ENCODE data around the gene TSPAN9. TPM values are rescaled to one million over a fixed set of nuclear protein-coding genes. Genes with fewer than 3 reads are reported as not detected.

Gene TSPAN9
- total and polyA plus RNA-seq, 2 experiments from 2014 or later, result 6.0 to 31.5 TPM

DNA sequence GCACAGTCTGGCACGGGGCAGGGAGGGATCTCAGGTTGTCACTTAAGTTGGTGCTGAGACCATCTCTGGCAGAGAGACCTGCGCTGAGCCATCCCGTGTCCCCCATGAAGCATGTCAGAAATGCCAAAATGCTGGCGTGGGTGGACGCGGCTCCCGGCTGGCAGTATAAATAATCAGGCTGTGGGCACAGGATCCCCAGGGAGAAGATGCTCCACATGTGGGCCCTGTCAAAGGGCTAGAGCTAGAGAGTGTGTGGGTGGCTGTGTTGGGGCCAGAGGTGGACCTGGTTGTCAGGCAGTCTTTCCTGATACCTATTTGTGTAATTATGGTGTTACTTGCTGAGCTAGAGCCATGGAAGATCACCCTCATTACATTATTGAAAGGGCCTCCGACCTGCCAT, 189.5 kb downstream of the TSPAN9 start (continued):
- TF ChIP-seq, protein P1, sequence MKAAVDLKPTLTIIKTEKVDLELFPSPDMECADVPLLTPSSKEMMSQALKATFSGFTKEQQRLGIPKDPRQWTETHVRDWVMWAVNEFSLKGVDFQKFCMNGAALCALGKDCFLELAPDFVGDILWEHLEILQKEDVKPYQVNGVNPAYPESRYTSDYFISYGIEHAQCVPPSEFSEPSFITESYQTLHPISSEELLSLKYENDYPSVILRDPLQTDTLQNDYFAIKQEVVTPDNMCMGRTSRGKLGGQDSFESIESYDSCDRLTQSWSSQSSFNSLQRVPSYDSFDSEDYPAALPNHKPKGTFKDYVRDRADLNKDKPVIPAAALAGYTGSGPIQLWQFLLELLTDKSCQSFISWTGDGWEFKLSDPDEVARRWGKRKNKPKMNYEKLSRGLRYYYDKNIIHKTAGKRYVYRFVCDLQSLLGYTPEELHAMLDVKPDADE (IDR thresholded peaks at IDR 0.05), result no peak
- TF ChIP-seq ZNF331 (CRISPR knock-in tag; IDR thresholded peaks at IDR 0.05; ENCODE audit: low read depth), result no peak
- TF ChIP-seq, protein P2, sequence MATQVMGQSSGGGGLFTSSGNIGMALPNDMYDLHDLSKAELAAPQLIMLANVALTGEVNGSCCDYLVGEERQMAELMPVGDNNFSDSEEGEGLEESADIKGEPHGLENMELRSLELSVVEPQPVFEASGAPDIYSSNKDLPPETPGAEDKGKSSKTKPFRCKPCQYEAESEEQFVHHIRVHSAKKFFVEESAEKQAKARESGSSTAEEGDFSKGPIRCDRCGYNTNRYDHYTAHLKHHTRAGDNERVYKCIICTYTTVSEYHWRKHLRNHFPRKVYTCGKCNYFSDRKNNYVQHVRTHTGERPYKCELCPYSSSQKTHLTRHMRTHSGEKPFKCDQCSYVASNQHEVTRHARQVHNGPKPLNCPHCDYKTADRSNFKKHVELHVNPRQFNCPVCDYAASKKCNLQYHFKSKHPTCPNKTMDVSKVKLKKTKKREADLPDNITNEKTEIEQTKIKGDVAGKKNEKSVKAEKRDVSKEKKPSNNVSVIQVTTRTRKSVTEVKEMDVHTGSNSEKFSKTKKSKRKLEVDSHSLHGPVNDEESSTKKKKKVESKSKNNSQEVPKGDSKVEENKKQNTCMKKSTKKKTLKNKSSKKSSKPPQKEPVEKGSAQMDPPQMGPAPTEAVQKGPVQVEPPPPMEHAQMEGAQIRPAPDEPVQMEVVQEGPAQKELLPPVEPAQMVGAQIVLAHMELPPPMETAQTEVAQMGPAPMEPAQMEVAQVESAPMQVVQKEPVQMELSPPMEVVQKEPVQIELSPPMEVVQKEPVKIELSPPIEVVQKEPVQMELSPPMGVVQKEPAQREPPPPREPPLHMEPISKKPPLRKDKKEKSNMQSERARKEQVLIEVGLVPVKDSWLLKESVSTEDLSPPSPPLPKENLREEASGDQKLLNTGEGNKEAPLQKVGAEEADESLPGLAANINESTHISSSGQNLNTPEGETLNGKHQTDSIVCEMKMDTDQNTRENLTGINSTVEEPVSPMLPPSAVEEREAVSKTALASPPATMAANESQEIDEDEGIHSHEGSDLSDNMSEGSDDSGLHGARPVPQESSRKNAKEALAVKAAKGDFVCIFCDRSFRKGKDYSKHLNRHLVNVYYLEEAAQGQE (IDR thresholded peaks at IDR 0.05; ENCODE audit: unreplicated experiment), result no peak
- no peak for TF ChIP-seq ZNF114 (CRISPR knock-in tag; IDR thresholded peaks at IDR 0.05)
- TF ChIP-seq JUNB (IDR thresholded peaks at IDR 0.05; ENCODE audit: unreplicated experiment), result no peak

DNA sequence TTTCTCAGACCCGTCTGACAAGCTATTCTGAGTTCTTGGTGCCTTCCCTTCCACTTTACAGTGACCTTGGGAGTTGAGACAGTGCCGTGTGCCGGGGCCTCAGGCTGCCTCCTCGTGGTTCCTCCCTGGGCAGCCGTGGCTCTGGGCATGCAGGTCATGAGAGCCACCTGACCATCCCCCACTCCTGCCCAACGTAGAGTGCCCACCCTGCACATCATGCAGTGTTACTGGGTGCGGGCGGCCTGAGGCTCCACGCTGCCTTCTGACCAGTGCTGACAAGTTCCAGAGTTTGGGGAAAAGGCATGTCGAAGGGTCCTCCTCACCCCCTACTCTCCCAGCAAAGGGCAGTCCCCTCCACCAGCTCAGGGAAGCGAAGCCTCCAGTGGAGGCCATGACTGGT, 190.5 kb downstream of the TSPAN9 start:
- DNase-seq (ENCODE audit: low spot score), result no peak
- no peak overlapping the region for H3K4me3 ChIP-seq
- no peaks in the 10 kb centered on the region for H3K27me3 ChIP-seq (ENCODE audit: insufficient read depth)
- ATAC-seq, result no peak
- no peaks in the 10 kb centered on the region; the same call in 1 of the 2 replicates for H3K4me1 ChIP-seq (ENCODE audit: insufficient read depth)
- H3K9me3 Mint-ChIP-seq, result no peaks in the 10 kb centered on the region
- H3K36me3 ChIP-seq (ENCODE audit: insufficient read depth), result no peaks in the 10 kb centered on the region
- no peaks in the 10 kb centered on the region for H3F3A ChIP-seq (replicated peaks; ENCODE audit: low read depth)
- H3K4me2 ChIP-seq, result no peak overlapping the region
- H3K27me3 Mint-ChIP-seq (ENCODE audit: insufficient read depth, low read depth, poor library complexity), result peaks cover 2% of the 10 kb centered on the region
- no peak overlapping the region for H3K27ac Mint-ChIP-seq
- H4K20me1 ChIP-seq (replicated peaks; ENCODE audit: insufficient read depth), result no peaks in the 10 kb centered on the region
- no peak overlapping the region for H2AFZ ChIP-seq
- peaks cover 24% of the 10 kb centered on the region for H3K4me1 Mint-ChIP-seq
- no peak overlapping the region for H3K27ac ChIP-seq (ENCODE audit: low read depth)
- H3K4me3 Mint-ChIP-seq, result no peak overlapping the region
- no peaks in the 10 kb centered on the region for H3K9me2 ChIP-seq (ENCODE audit: insufficient read depth)
- no peaks in the 10 kb centered on the region for H3K36me3 Mint-ChIP-seq (ENCODE audit: low read depth)
- H3K79me2 ChIP-seq (replicated peaks; ENCODE audit: insufficient read depth), result no peaks in the 10 kb centered on the region
- TF ChIP-seq, protein P3, sequence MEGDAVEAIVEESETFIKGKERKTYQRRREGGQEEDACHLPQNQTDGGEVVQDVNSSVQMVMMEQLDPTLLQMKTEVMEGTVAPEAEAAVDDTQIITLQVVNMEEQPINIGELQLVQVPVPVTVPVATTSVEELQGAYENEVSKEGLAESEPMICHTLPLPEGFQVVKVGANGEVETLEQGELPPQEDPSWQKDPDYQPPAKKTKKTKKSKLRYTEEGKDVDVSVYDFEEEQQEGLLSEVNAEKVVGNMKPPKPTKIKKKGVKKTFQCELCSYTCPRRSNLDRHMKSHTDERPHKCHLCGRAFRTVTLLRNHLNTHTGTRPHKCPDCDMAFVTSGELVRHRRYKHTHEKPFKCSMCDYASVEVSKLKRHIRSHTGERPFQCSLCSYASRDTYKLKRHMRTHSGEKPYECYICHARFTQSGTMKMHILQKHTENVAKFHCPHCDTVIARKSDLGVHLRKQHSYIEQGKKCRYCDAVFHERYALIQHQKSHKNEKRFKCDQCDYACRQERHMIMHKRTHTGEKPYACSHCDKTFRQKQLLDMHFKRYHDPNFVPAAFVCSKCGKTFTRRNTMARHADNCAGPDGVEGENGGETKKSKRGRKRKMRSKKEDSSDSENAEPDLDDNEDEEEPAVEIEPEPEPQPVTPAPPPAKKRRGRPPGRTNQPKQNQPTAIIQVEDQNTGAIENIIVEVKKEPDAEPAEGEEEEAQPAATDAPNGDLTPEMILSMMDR (conservative IDR thresholded peaks at IDR 0.05; ENCODE audit: low read depth in 2 of 2), result no peak
- no peak for TF ChIP-seq JUNB (IDR thresholded peaks at IDR 0.05; ENCODE audit: unreplicated experiment)
- no peak for TF ChIP-seq STAT1 (IDR thresholded peaks at IDR 0.05; ENCODE audit: unreplicated experiment)
- TF ChIP-seq NANOG (IDR thresholded peaks at IDR 0.05; ENCODE audit: borderline replicate concordance), result no peak
- no peak for TF ChIP-seq EZH2phosphoT487 (IDR thresholded peaks at IDR 0.05; ENCODE audit: unreplicated experiment)
- TF ChIP-seq EZH2 (IDR thresholded peaks at IDR 0.05; ENCODE audit: low read depth, unreplicated experiment), result no peak
- TF ChIP-seq, protein P2 (IDR thresholded peaks at IDR 0.05; ENCODE audit: unreplicated experiment), result no peak
